Measurements from ENCODE around the gene PPP2CA.
"Not testable (repeated sequence)": the region's sequence is repeated elsewhere in the genome, so short reads cannot be mapped to it uniquely, and the experiment has no call there.

The PPP2CA gene

DNA sequence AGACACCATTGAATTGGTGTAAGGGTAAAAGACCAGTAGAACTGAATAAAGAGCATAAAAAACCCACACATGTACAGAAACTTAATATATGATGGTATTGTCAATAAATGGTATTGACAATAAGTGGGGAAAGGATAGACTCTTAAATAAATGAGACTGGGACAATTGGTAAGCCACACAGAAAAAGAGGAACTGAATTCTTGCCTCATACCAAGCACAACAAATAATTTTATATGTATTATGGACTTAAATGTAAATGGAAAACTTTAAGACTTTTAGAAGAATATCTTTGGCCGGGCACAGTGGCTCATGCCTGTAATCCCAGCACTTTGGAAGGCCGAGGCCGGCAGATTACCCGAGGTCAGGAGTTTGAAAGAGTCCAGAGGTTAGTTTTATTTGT, 37.9 kb upstream of the PPP2CA start:
- TF ChIP-seq, protein P1, sequence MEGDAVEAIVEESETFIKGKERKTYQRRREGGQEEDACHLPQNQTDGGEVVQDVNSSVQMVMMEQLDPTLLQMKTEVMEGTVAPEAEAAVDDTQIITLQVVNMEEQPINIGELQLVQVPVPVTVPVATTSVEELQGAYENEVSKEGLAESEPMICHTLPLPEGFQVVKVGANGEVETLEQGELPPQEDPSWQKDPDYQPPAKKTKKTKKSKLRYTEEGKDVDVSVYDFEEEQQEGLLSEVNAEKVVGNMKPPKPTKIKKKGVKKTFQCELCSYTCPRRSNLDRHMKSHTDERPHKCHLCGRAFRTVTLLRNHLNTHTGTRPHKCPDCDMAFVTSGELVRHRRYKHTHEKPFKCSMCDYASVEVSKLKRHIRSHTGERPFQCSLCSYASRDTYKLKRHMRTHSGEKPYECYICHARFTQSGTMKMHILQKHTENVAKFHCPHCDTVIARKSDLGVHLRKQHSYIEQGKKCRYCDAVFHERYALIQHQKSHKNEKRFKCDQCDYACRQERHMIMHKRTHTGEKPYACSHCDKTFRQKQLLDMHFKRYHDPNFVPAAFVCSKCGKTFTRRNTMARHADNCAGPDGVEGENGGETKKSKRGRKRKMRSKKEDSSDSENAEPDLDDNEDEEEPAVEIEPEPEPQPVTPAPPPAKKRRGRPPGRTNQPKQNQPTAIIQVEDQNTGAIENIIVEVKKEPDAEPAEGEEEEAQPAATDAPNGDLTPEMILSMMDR (IDR thresholded peaks at IDR 0.05; ENCODE audit: borderline replicate concordance, control extremely low read depth, extremely low read depth, insufficient read depth, missing control alignments): no peak
- DNase-seq (ENCODE audit: low spot score): no peak
- in situ Hi-C loops (cut with MboI; ENCODE audit: low sequenced_read_pairs, unreplicated experiment): no loop called here

DNA sequence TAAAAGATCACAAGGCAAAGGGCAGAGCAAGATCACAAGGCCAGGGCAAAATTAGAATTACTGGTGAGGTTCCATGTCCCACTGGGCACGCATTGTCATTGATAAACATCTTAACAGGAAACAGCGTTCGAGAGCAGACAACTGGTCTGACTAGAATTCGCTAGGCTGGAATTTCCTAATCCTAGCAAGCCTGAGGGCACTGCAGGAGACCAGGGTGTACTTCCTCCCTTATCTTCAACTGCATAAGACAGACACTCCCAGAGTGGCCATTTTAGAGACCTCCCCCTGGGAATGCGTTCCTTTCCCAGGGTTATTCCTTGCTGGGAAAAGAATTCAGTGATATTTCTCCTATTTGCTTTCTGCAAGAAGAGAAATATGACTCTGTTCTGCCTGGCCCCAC, 36.8 kb upstream of the PPP2CA start:
- in situ Hi-C loops (cut with MboI; ENCODE audit: low sequenced_read_pairs, unreplicated experiment); DNase-seq (ENCODE audit: low spot score): not testable (repeated sequence)

DNA sequence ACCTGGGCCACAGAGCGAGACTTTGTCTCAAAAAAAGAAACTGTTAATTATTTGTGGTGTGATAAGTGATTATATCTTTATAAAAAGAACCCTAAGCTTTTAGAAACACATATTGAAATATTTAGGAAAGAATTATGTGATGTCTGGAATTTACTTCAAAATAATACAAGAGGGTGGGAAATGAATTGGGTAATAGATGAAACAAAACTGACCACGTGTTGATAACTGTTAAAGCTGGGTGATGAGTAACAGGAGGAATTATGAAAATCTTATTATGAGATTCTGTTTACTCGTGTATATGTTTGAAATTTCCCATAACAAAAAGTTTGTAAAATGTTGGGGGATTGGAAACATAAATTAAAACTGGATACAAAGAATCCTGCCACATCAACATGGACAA, 33.0 kb upstream of the PPP2CA start:
- TF ChIP-seq, protein P1 (IDR thresholded peaks at IDR 0.05; ENCODE audit: borderline replicate concordance, control extremely low read depth, extremely low read depth, insufficient read depth, missing control alignments): no peak
- DNase-seq (ENCODE audit: low spot score): no peak
- in situ Hi-C loops (cut with MboI; ENCODE audit: low sequenced_read_pairs, unreplicated experiment): no loop called here

DNA sequence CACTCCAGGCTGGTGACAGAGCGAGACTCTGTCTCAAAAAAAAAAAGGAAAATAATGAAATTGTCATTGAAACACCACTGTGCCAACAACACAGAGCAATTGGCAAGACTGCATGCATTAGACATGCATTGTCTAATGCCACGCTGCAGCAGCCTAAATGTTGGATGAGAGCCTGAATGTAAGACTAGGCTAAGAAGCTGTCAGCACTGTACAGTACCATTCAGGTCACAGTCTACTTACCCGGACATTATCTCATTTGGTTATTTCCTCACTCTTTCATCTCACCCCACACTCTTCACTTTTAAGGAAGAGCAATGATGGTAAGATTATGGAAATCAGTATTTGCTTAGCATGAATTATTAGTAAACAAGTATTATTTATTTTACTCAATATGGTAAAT, 31.3 kb upstream of the PPP2CA start:
- in situ Hi-C loops (cut with MboI; ENCODE audit: low sequenced_read_pairs, unreplicated experiment): no loop called here
- TF ChIP-seq, protein P1 (IDR thresholded peaks at IDR 0.05; ENCODE audit: borderline replicate concordance, control extremely low read depth, extremely low read depth, insufficient read depth, missing control alignments): no peak
- no peak for DNase-seq (ENCODE audit: low spot score)

DNA sequence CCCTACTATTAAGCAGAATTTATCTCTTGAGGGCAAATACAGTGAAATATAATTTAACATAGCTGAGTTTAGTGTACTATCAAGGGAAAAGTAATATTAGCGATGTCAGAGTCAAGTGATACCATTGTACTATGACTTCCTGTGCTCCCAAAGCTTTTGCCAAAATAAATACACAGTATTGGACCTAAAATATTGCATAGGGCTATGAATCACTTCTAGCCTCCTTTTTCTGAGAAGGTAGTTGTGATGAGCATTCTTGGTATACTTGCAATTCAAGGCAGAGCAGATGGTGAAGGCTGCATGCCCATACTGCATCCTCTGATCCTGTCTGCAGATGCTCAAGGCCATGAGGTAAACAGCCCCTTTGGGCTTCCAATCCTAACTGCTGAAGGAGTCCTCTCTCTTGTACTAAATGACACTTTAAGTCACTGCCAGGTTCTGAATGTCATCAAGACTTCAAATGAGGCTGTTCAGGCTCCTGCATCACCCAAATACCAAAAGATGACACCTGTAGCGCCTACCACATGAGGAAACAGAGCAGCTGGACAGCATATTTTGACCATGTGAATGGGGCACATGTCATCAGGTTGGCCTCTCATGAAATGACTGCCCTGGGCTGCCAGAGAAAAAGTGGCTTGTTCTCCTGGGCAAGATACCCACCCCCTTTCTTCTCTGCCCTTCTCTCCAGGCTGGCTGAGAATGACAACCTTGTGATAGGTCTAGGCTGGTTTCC, 29.7 kb upstream of the PPP2CA start:
- TF ChIP-seq, protein P1 (IDR thresholded peaks at IDR 0.05; ENCODE audit: borderline replicate concordance, control extremely low read depth, extremely low read depth, insufficient read depth, missing control alignments): no peak
- in situ Hi-C loops (cut with MboI; ENCODE audit: low sequenced_read_pairs, unreplicated experiment): no loop called here
- DNase-seq (ENCODE audit: low spot score): no peak

DNA sequence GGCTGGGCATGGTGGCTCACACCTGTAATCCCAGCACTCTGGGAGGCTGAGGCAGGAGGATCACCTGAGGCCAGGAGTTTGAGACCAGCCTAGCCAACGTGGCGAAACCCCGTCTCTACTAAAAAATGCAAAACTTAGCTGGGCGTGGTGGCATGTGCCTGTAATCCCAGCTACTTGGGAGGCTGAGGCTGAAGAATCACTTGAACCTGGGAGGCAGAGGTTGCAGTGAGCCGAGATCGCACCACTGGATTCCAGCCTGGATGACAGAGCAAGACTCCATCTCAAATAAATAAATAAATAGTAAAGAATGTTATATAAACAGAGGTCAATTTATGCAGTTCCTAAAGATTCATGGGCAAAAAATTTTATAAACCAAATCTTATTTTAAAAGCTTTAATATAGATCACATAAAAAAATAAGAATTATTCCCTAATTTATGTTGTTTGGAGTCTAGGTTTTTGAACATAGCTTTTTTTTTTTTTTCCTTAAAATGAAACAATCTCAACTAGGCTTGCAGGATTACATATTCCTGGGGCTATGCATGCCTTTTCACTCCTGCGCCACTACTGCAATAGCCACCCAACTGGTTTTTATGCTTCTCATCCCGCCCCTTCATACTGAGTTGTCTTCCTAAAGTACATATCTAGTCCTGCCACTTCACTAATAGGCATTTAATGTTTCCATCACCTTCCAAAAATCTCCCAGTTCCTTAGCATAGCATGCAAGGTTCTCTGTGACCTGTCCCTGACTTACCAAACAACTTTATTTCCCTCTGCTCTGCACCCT, 27.7 kb upstream of the PPP2CA start:
- DNase-seq (ENCODE audit: low spot score); in situ Hi-C loops (cut with MboI; ENCODE audit: low sequenced_read_pairs, unreplicated experiment): not testable (repeated sequence)

DNA sequence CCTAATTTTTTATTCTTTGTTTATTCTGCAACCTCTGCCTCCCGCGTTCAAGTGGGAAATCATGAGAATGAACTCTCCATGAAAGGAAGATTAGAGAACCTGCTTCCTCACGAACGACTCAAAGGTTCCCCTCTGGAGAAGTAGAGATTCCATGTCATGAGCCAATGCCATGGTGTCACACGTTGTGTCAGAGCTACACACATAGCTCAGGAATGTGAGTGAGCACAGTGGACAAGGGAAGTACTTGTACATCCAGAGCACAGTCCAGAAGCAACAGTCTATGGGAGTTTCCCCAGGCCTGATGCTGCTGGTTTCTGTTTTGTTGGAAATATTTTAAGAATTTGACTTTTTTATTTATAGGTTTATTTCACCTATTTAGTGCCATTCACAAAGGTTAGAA, 26.8 kb upstream of the PPP2CA start:
- no peak for DNase-seq (ENCODE audit: low spot score)
- TF ChIP-seq, protein P1 (IDR thresholded peaks at IDR 0.05; ENCODE audit: borderline replicate concordance, control extremely low read depth, extremely low read depth, insufficient read depth, missing control alignments): no peak
- in situ Hi-C loops (cut with MboI; ENCODE audit: low sequenced_read_pairs, unreplicated experiment): no loop called here
